SIG-M5 treated with dmso at 0.1 percent for 504 hours (cell line): ENCODE measurements around the gene PRR18.
"Not testable (repeated sequence)": the region's sequence is repeated elsewhere in the genome, so short reads cannot be mapped to it uniquely, and the experiment has no call there.

Experiments used
- DNase-seq: peaks from one replicate; lab custom pipeline; 2025; ENCODE audit not compliant: unreplicated experiment; lab: John Stamatoyannopoulos, UW

PRR18 gene, protein sequence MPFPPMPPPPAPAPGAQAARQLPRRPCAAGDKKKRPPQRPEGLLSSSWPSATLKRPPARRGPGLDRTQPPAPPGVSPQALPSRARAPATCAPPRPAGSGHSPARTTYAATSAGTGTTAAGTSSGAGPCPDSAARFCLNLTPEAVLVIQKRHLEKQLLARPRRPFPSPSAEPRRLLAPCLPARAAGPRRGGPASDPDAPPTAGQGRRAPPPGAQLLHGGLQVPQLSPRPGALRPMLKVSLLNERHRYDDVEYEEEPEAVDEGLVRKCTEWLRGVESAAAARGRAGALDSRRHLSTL

DNA sequence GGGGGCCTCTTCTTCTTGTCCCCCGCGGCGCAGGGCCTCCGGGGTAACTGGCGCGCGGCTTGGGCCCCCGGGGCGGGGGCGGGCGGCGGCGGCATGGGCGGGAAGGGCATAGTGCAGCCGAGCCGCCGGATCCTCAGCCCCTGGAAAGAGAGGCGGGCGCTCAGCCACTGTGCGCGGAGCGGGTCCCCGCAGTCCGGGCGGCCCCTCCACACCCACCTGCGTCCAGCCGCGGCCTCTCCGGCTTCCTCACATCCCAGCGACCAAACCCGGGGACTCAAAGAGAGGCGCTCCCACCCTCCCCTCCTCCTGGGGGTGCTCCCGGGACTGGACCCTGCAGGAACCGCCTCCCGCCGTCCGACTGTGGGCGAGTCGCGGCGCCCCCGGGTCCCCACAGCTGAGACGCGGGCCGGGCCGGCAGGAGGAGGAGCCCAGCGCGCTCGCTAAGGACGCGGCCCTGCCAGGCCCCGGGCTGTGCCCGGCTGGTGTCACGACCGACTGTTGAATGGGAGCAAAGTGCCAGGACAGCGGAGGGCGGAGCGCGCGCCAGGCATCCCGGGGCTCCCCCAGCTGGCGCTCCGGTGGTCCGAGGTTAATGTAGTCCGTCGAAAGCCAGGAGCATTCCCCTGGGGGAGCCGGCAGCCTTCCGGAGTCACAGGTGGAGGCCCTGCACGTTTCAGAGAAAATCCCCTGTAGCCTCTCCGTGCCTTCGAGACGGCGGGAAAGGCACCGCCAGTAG, at the start of gene PRR18:
TSS of gene PRR18 (minus strand) at position 360 of the 736 bp plus-strand sequence. CDS start at position 110, 250 bp downstream.
- no peak for DNase-seq

DNA sequence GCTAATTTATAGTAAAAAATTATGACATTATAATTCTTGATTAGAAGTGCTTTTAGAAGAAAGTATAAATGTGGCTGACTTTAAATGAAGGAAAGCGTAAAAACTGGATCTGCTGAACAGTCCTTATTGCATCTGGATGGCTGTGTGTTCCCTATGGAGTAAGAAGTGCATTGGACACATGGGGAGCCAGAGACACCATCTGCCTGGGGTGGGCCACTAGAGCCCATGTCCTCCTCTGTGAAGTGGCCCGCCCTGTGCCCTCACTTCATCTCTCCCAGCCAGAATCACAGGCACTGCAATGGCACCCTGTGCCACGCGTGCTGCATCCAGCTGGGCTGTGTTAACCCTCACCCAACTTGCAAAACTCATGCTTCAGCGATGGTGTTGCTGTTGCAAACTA, 47.4 kb upstream of the PRR18 start:
- DNase-seq: no peak

DNA sequence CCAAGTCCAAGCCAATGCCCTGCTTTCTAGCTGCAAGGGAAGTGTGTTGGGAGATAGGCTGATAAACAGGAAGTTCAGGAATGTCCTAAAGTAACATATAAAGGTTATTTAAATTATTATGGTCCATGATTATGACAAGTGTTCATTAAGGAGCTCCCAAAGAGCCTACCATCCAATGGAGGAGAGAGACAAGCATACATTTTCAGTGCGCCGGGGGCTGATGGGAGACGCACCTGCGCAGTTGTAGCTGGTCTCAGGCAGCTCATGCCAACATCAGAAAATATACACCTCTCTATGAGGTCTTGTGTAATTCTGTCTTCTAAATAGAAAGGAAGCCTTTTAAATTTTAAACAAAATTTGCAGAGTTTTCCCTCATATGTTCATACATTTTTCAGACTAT, 46.8 kb upstream of the PRR18 start:
- no peak for DNase-seq

DNA sequence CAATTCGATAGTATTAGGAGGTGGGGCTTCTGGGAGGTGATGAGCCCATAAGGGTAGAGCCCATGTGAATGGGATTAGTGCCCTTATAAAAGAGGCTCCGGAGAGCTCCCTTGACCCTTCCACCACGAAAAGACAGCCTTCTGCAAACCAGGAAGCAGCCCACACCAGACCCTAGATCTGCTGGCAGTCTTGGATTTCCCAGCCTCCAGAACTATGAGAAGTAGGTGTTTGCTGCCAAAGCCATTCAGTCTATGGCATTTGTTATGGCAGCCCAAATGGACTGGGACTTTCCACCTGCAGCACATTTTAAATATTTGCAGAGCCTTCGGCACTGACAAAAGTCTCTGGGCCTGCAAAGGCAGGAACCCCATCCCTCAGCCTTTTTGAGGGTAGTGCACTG, 46.0 kb upstream of the PRR18 start:
- no peak for DNase-seq

DNA sequence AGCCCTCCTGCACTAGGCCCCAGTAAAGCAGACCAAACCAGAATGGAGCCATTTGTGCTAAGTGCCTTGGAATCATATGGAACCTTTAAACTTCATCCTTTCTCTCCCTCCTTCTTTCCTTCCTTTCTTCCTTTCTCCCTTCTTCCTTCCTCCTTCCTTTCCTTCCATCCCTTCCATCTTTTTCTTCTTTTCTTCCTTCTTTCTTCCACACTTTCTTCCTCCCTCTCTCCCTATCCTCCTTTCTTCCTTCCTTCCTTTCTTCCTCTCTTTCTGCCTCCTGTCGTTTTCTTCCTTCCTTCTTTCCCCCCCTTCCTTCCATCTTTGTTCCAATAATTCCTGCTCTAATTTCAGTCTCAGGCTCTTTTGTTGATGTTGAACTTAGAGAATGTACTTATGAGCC, 45.3 kb upstream of the PRR18 start:
- DNase-seq: no peak

DNA sequence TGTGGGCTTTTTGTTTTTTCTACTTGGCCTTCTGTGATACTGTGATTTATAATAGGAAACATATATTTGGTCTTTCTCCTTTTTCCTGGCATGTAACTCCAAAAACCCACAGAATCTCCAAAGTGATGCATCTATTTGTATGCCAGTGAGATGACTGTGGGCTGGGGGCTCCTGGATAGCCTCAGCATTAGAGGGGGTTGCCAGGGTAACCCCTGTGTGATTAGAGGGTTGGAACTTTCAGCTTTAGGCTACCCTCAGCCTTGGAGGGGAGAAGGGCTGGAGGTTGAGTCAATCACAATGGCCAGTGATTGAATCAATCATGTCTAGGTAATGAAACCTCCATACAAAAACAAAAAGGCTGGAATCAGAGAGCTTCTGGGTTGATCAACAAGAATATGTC, 44.7 kb upstream of the PRR18 start:
- DNase-seq: no peak

DNA sequence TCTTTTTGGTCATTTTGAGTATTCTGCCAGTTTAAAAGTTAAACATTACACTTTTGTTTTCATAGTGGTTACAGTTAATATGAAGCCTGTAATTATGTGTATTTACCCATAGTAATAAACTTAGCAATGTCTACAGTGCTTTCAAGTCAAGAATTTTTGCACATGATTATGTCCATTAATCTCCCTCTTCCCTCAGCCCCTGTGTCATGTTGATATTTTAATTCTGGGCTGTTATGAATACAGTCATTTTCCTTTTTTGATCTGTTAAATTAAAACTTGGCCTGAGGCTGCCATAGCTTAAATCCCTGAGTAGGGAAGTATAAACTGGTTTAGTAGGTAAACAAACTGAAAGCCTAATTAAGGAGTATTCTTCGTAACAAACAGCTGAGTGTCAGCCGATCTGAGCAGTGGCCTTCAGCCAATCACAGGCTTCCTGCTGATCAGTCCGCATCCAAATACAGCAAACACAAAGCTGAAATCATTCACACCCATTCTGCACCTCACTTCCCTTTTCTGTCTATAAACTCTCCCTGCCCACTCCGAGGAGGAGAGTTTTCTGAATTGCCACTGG, 43.6 kb upstream of the PRR18 start:
- DNase-seq: peak; percentile 83

DNA sequence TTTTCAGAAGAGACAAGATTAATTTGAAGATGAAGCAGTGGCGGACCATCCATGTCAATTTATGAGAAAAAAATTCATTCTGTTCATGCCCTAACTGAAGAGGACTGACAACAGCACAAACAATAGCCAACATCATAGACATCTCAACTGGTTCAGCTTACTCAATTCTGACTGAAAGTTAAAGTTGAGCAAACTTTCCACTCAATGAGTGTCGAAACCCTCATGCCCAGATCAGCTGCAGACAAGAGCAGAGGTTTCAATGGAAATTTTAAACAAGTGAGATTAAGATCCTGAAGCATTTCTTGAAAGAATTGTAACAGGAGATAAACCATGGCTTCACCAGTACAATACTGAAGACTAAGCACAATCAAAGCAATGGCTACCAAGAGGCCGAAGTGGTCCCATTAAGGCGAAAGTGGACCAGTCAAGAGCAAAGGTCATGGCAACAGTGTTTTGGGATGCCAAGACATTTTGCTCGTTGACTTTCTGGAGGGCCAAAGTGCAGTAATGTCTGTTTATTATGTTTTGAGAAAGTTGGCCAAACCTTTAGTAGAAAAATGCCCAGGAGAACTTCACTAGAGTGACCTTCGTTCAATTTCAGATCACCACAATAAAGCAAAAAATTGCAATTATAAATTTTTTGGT, 40.2 kb upstream of the PRR18 start:
- peak; percentile 69 for DNase-seq

DNA sequence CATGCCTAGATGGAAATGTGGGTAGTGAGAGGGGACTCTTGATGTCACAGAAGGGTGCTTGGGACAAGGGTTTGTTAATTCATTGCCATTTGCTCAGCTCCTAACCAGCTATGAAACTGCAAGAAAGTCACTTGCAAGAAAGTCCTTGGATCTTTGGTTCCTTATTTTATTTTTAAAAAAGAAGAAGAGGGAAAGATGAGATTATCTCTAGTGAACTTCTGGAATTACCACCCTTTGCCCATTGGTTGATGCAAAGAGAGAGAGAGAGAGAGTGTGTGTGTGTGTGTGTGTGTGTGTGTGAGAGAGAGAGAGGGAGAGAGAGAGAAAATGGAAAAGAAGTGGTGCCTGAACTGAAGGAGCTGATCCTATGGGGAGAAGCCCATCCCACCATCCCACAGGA, 38.8 kb upstream of the PRR18 start:
- DNase-seq: peak; percentile 35

DNA sequence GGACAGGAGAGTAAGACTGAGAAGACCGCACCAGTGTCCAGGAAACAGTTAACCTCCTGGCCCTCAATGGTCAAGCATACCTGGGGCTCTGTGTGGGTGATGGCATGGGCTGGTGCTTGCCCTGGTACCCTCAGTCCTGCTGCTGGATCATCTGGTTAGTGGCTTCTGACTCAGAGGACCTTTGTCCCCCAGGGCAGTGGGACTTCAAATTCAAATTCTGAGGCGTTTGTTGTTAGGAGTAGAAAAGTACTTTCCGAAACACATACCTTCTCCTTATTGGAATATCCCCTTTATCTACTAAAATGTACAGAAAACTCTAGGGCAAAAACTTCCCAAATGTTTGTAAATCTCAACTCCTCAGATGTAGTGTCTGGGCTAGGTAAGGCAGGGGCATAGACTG, 38.3 kb upstream of the PRR18 start:
- DNase-seq: no peak

DNA sequence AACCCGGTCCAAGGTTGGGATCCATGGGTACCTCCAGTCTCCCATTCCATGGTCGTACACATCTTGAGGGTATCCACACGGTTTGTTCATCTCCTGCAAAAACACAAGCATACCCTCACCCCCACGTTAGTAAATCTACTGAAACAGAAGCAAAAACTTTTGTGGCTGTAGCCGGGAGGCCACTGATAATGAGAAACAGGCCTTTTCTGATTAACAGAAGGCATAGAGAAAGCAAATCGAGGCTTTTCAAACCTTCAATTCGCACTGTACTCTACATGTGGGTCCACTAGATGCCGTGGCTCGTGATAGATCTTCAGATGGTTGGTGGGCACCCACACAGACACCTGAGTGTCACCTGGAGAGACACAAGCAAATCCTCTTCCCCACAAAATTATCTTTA, 37.5 kb upstream of the PRR18 start:
- DNase-seq: not testable (repeated sequence)

DNA sequence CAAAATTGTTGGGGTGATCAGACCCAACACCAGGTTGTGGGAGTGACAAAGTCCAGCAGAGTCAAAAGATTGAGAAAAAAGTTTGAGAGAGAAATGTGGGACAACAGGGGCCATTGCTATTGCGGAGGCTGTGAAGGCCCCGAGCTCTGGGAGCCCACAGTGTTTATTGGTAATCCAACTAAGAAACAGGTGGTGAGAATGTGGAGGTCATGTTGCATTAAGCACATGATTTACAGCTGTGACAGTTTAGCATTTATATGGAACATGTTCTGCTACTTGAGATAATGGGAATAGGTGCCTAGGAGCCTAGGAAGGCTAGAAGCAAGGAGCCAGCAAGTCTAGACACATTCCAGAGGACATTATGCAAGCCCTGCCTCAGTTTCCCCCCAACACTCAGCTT, 36.7 kb upstream of the PRR18 start:
- DNase-seq: not testable (repeated sequence)

DNA sequence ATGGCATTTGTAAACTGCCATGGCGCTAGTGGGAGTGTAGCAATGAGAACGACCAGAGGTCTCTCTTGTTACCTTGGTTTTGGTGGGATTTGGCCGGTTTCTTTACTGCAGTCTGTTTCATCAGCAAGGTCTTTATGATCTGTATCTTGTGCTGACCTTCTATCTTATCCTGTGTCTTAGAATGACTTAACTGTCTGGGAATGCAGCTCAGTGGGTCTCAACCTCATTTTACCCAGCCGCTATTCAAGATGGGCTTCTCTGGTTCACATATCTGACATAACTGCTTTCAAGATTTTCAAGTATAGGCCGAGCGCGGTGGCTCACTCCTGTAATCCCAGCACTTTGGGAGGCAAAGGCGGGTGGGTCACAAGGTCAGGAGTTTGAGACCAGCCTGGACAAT, 36.0 kb upstream of the PRR18 start:
- no peak for DNase-seq

DNA sequence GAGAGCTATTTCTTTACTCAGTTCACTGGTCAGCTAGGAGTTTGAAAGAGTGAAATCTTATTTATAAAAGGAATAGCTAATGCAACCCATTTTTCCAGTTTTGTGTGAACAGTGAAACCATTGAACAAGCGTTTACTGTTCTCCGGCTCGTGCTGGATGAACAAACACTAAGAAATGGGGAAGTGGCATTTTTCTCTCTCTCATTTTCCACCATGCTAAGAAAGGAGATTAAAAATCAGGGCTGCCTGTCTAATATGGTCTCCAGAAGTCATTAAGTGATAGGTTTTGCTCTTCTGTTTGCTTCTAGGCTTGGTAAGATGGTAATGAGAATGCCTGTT, 34.9 kb upstream of the PRR18 start:
- DNase-seq: peak; percentile 65

DNA sequence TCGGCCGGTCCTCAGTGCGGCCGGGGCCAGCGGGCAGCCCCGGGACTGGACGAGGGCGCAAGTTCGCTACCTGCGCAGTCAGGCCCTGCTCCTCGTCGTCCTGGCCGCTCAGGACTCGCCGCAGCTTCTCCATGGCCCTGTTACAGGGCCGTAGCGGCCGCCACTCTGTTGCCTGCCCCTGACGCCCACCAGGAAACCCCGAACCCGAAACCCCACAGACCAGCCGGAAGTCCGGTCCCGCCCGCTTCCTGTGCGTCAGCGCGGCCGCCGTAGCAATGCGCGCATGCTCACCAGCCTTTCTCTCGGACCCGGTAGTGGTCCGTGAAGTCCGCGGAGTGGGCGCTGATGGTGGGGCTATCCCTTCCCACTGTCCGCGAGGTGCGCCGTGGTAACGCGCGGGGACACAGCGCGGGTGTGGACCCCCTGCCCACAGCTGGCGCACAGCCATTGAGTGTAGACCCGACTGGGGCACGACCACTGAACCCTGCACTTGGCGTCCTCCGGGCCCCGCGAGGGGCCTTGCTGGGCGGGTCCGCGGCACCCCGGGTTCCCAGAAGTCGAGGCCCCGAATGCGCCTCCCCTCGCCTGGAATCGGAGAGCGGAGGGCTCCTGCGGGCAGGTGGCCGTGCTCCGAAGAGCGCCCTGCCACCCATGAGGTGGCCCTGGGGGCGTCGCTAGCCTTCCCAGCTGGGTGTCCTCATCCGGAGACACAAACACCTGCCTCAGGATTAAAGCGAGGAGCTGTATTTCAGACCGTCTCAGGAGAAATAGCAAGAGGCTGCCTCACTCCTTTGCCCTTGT, 34.4 kb upstream of the PRR18 start, which contains the start of gene SFT2D1:
TSS of gene SFT2D1 (minus strand) at position 197 of the 801 bp plus-strand sequence. CDS start at position 133, 64 bp downstream.
- DNase-seq: peak; percentile 76

DNA sequence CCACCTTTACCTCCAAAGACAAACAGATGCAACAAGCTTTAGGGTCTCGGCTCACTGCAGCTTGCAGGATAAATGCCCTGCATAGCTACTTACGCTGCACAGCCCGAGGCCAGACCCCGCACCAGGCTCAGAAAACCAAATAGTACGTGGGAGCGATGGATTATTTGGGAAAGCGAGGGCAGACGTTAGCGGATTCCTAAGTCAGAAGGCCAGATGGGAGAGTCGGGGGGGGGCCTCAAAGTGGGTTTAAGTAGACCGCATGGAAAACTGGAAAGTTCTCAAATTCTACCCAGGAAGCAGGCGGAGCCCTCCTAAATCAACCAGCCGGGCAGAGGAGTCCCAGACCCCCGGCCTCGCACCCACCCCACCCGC, 33.8 kb upstream of the PRR18 start:
- DNase-seq: no peak

DNA sequence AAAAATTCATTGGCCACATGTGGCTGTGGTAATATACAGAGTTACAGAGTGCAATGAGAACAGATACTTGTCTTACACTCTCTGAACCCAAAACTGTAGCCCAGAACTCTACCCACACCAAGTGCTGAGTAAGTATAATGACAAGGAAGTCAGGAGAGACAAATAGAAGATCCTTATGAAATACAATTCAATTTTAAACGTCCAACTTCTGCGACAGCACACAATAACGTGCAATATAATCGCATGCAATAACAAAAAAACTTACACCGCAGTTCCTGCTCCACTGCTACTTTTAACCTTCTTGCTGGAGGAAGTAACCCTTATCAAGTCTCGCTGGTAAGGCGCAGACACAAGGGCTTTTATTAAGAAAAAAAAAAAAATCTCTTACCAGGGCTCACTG, 33.3 kb upstream of the PRR18 start:
- DNase-seq: peak; percentile 46

DNA sequence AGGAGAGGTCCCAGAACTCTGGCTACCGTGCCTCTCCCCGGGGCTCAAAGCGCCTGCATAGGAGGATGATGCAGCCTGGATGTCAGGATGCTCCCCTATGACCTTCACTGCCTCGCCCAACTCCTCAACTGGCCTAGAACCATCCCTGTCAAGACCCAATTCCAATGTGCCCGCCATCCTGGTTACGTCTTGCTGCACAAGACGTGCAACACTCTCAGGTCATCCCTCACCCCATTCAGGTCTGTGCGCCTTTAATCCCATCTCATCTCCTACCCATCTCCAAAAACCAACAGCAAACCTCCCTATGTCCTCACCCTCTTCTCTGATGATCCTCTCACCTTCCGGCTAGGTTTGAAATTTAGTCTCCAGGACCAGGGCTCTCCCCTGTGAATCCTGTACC, 30.7 kb upstream of the PRR18 start:
- no peak for DNase-seq

DNA sequence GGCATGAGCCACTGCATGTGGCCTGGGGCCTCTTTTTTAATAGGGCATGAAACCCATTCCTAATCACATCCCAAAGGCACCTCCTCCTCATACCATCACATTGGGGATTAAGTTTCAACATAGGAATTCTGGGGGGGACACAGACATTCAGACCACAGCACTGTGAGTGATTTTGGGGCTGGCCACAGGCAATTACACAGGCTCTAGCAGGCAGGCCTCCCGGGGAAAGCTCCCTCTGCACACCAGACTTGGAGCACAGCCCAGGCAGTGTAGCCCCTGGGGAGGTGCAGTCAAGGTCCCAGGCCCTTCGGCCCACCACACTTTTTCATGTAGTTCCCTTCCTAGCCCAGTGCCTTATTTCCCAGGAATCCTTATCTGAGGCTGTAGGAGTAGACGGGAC, 28.7 kb upstream of the PRR18 start:
- no peak for DNase-seq

DNA sequence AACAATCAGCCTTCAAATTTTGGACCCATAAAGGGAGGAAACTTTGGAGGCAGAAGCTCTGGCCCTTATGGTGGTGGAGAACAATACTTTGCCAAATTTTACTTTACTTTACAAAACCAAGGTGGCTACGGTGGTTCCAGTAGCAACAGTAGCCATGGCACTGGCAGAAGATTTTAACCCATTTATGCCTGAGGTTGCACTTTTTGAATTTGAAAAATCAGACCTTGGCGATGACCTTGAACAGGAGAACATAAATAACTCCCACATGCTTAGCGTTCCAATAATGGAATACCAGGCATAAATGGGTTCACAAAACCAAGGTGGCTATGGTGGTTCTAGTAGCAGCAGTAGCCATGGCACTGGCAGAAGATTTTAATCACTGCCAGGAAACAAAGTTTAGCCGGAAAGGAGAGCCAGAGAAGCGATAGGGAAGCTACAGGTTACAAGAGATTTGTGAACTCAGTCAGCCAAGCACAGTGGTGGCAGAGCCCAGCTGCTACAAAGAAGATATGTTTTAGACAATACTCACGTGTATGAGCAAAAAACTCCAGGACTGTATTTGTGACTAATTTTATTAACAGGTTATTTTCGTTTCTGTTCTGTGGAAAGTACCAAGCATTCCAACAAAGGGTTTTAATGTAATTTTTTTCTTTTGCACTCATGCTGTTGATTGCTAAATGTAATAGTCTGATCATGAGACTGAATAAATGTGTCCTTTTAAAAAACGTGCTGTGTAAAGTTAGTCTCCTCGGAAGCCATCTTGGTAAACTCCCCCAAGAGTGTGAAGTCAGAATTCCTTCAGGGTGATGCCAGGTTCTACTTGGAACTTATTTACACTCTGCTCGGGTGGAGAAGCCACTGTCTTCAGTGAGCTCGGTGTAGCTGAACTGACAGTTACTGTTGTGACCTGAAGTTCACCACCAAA, 27.4 kb upstream of the PRR18 start:
- DNase-seq: no peak
